Upper lobe of right lung (tissue), 1 donor: ENCODE measurements around the gene FAM120B. TPM values are rescaled to one million over a fixed set of nuclear protein-coding genes. Genes with fewer than 3 reads are reported as not detected.

ENCODE experiments used
- ATAC-seq: fragments of 200-7000 bp; cut with Tn5 transposase; one replicate; pipeline ENCODE4 v1.9.1; 2020; ENCODE audit warnings: mild to moderate bottlenecking, moderate library complexity
- DNase-seq: peaks from one replicate; pipeline ENCODE4 v3.0.0-alpha.2; 2020
- H3K27ac ChIP-seq: fragments of 200-600 bp; one replicate; pipeline ENCODE4 v1.8.0; 2022
- H3K27me3 ChIP-seq: fragments of 200-600 bp; one replicate; pipeline ENCODE4 v1.8.0; 2022; ENCODE audit warnings: mild to moderate bottlenecking
- H3K36me3 ChIP-seq: fragments of 200-600 bp; one replicate; pipeline ENCODE4 v1.8.0; 2022
- H3K4me1 ChIP-seq: fragments of 200-600 bp; one replicate; pipeline ENCODE4 v1.8.0; 2022
- H3K4me3 ChIP-seq: fragments of 200-600 bp; one replicate; pipeline ENCODE4 v1.8.0; 2022; ENCODE audit warnings: mild to moderate bottlenecking
- H3K9me3 ChIP-seq: fragments of 200-600 bp; one replicate; pipeline ENCODE4 v1.8.0; 2022
- CTCF ChIP-seq: fragments of 200-600 bp; IDR thresholded peaks from one replicate; pipeline ENCODE4 v1.8.0; 2022; ENCODE audit warnings: antibody characterized with exemption
- intact Hi-C: fragments of 100-400 bp; cut with DNase I; formaldehyde crosslinking; loops from one replicate; pipeline ENCODE4 v1.11.0; 2022
- total RNA-seq: library from RNA; stranded (reverse); fragmentation: NEBNext Ultra II Directional; extraction: Animal tissue kit (Norgen Biotek cat#: 25700); gene quantifications from one replicate; pipeline ENCODE4 v1.2.1, GENCODE V29; 2021
- donor health status: DM: no; HTN: yes; CAD: no; lungs with severe emphysema.

Gene FAM120B
- total RNA-seq, 1 donor from 2014 or later, result 26.1 TPM

GRCh38 chr6:170358496-170358895, 51.9 kb downstream of the FAM120B start:
- DNase-seq (no peak), ATAC-seq (peak; percentile 34)
- H3K4me1 ChIP-seq, result no peaks in the 10 kb centered on the region
- no peak for TF ChIP-seq CTCF
- H3K36me3 ChIP-seq, result peaks cover 54% of the 10 kb centered on the region
- H3K4me3 ChIP-seq, result no peak overlapping the region
- intact Hi-C loops, result no loop called here
- no peaks in the 10 kb centered on the region for H3K27me3 ChIP-seq
- H3K9me3 ChIP-seq, result no peaks in the 10 kb centered on the region
- H3K27ac ChIP-seq, result no peak overlapping the region

- intact Hi-C loops, result no loop called here
- no peak overlapping the region for H3K27ac ChIP-seq
- H3K9me3 ChIP-seq, result no peaks in the 10 kb centered on the region
- H3K4me3 ChIP-seq, result no peak overlapping the region
- TF ChIP-seq CTCF, result no peak
- no peak for DNase-seq
- ATAC-seq, result no peak
- no peaks in the 10 kb centered on the region for H3K27me3 ChIP-seq
- H3K36me3 ChIP-seq, result peaks cover 58% of the 10 kb centered on the region
- no peaks in the 10 kb centered on the region for H3K4me1 ChIP-seq
These were observed 53.9 kb downstream of the FAM120B start for GRCh38 chr6:170360476-170360875.

GRCh38 chr6:170361335-170361734, 54.8 kb downstream of the FAM120B start:
- no peak for TF ChIP-seq CTCF
- Histone ChIP-seq H3K9me3 (no peaks in the 10 kb centered on the region), H3K4me1 (no peaks in the 10 kb centered on the region), H3K27ac (no peak overlapping the region), H3K4me3 (no peak overlapping the region), H3K27me3 (no peaks in the 10 kb centered on the region), H3K36me3 (peaks cover 57% of the 10 kb centered on the region)
- ATAC-seq, result no peak
- intact Hi-C loops, result no loop called here
- DNase-seq, result no peak

GRCh38 chr6:170362121-170362520, 55.6 kb downstream of the FAM120B start:
- no peak for DNase-seq
- no peaks in the 10 kb centered on the region for H3K9me3 ChIP-seq
- TF ChIP-seq CTCF, result no peak
- intact Hi-C loops, result no loop called here
- H3K27me3 ChIP-seq, result no peaks in the 10 kb centered on the region
- no peak overlapping the region for H3K4me3 ChIP-seq
- no peak for ATAC-seq
- H3K4me1 ChIP-seq, result no peaks in the 10 kb centered on the region
- H3K27ac ChIP-seq, result no peak overlapping the region
- peaks cover 54% of the 10 kb centered on the region for H3K36me3 ChIP-seq

- intact Hi-C loops, result no loop called here
- H3K36me3 ChIP-seq, result peaks cover 57% of the 10 kb centered on the region
- H3K27ac ChIP-seq, result no peak overlapping the region
These were observed 56.7 kb downstream of the FAM120B start for GRCh38 chr6:170363255-170363654.

More at GRCh38 chr6:170363255-170363654, 56.7 kb downstream of the FAM120B start:
- TF ChIP-seq CTCF, result no peak
- H3K27me3 ChIP-seq, result no peaks in the 10 kb centered on the region
- ATAC-seq, result no peak
- no peaks in the 10 kb centered on the region for H3K9me3 ChIP-seq
- no peak overlapping the region for H3K4me3 ChIP-seq
- DNase-seq, result no peak
- H3K4me1 ChIP-seq, result no peaks in the 10 kb centered on the region
